RWPE1 (cell line): Measurements from ENCODE around the gene SLC6A5.

Source experiments
- CTCF ChIA-PET: fragments of 350-600 bp; sonication (Branson Sonifier 250); formaldehyde crosslinking; extraction: SDS; loops from one replicate; lab custom pipeline; 2021; lab: Yijun Ruan, JAX
- POLR2A ChIA-PET: fragments of 400-600 bp; formaldehyde crosslinking; extraction: SDS; loops from one replicate; lab custom pipeline; 2020; ENCODE audit warnings: antibody characterized with exemption; ENCODE audit not compliant: low non-redundant PET; lab: Yijun Ruan, JAX
- DNase-seq: peaks from one replicate; pipeline ENCODE4 v3.0.0; 2012; ENCODE audit warnings: low spot score
- H3K27ac ChIP-seq: fragments of 450-650 bp; 2 replicates; pipeline ENCODE4 v1.5.1; 2017
- TF ChIP-seq, protein P1 (sequence below): fragments of 450-650 bp; conservative IDR thresholded peaks from 2 replicates; pipeline ENCODE4 v1.5.1; 2017; ENCODE audit warnings: low read depth, mild to moderate bottlenecking

Gene SLC6A5

DNA sequence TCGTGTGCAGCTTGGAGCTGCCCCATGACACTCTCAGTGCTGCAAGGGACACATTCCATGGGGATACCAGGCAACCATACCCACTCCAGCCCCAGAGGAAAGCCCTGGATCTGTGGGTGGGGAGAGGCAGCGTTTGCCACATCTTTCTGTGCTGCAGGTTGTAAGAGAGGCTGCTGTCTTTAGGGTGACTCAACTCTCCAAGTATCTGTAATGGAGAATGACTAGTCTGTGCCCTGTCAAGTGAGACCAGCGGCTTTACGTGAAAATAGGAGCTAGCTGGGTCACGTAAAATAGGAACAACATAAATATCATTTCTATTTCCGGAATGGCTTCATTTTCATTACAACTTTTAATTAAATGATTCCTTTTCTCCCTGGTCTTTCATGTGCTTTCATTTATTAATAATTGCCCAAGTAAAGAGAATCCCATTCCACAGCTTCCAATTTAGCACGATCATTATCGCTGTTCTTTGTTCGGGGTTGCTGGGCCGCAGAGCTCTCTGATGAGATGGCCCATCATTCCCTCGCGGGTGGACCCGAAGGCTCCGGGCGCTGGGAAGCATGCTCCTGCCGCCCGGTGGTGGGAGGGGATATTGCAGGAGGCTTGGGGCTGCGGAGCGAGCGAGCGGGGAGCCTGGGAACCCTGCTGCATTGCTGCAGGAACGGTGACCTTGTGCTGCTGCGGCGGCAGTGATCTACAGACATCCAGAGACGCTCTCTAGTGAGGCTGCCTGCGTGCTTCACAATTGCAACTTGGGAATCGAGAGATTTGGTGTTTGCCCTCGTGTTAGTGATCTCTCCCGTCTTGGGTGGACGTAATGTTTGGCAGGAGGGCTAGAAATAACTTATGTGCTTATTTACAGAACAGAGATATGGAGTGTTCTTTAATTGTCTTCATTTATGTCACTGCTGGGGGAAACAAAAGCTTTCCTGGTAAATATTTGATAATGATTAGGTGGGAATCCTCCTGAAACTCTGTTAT is 10.6 kb downstream of the SLC6A5 start:
- DNase-seq, result peak; percentile 75
- POLR2A ChIA-PET, result no interaction called here
- no peak overlapping the region for H3K27ac ChIP-seq
- TF ChIP-seq, protein P1, sequence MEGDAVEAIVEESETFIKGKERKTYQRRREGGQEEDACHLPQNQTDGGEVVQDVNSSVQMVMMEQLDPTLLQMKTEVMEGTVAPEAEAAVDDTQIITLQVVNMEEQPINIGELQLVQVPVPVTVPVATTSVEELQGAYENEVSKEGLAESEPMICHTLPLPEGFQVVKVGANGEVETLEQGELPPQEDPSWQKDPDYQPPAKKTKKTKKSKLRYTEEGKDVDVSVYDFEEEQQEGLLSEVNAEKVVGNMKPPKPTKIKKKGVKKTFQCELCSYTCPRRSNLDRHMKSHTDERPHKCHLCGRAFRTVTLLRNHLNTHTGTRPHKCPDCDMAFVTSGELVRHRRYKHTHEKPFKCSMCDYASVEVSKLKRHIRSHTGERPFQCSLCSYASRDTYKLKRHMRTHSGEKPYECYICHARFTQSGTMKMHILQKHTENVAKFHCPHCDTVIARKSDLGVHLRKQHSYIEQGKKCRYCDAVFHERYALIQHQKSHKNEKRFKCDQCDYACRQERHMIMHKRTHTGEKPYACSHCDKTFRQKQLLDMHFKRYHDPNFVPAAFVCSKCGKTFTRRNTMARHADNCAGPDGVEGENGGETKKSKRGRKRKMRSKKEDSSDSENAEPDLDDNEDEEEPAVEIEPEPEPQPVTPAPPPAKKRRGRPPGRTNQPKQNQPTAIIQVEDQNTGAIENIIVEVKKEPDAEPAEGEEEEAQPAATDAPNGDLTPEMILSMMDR, result peak; percentile 95
- CTCF ChIA-PET, result interaction anchor here (0.6 to 2.0 kb wide), 16 partner anchors 9 to 978 kb away, joined by 3 to 14 read pairs (median 3); no protein-coding TSS in a partner anchor

DNA sequence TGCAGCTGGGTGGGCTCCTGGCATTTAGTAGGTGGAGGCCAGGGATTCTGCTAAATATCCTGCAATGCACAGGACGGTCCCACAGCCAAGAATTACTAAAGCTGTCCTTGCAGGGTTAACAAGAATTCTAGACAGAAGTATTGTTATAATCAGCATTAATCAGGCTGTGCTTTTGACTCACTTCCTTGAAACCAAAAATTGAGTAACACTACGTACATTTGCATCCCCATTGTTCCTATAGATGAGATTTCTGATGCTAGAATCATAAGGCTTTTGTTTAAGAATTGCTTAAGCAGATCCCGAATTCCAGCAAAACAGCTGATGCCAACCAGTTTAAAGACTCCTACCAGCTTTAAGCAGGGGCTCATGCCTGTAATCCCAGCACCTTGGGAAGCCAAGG is 11.4 kb downstream of the SLC6A5 start:
- TF ChIP-seq, protein P1, result no peak
- POLR2A ChIA-PET, result no interaction called here
- CTCF ChIA-PET, result interaction anchor here (0.7 to 2.0 kb wide), 8 partner anchors 8 to 1310 kb away, joined by 3 to 14 read pairs (median 3); no protein-coding TSS in a partner anchor
- no peak overlapping the region for H3K27ac ChIP-seq
- DNase-seq, result no peak

DNA sequence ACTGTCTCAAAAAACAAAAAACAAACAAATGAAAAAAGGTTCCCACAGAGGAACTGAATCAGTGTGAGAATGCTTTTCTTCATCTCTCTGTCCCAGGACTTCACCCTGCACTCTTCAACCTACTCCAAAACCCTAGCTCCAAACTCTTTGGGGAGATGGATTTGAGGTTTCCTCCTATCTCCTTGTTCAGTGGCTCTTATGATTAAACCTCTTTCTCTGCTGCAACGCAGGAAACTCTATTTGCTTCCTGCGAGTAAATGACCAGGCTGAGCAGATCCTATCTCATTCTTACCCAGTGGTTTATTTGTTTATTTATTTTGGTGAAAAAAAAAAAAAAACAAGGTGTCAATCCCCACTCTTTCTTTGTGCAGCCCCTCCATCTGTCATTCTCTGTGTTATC is 12.0 kb downstream of the SLC6A5 start:
- DNase-seq, result no peak
- POLR2A ChIA-PET, result no interaction called here
- TF ChIP-seq, protein P1, result no peak
- H3K27ac ChIP-seq, result no peak overlapping the region
- CTCF ChIA-PET, result interaction anchor here (0.7 to 0.8 kb wide), 3 partner anchors 21 to 1310 kb away, joined by 3 to 5 read pairs (median 3); no protein-coding TSS in a partner anchor

DNA sequence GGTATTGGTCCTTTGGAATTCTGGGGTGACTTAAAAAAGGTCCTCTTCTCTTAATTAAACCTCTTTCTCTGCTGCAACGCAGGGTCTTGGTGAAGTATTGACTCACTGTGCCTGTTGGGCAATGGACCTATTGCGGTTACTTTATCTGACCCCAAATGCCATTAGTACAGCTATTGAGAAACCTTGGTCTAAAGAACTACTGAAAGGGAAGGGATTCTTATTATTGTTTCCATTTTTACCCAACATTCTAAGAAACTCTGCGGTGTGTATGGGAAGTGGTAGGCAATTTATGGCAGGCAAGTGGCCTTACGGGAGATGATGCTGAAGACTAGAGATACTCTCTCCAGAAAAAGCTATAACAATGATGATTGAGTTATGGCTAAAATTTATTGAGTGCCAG is 12.5 kb downstream of the SLC6A5 start:
- DNase-seq, result no peak
- TF ChIP-seq, protein P1, result no peak
- ChIA-PET CTCF (no interaction called here), POLR2A (no interaction called here)
- H3K27ac ChIP-seq, result no peak overlapping the region

DNA sequence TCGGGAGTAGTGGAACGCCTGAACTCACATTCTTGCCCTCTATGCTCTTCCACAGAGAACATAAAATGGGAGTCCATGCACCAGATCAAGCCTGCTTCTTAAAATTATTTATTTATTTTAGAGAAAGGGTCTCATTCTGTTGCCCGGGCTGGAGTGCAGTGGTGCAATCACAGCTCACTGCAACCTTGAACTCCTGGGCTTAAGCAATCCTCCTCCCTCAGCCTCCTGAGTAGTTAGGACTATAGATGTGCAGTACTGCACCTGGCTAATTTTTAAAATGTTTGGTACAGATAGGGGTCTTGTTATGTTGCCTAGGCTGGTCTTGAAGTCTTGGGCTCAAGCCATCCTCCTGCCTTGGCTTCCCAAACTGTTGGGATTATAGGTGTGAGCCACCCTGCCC is 13.0 kb downstream of the SLC6A5 start:
- ChIA-PET CTCF (no interaction called here), POLR2A (no interaction called here)
- H3K27ac ChIP-seq, result no peak overlapping the region
- TF ChIP-seq, protein P1, result no peak
- no peak for DNase-seq

DNA sequence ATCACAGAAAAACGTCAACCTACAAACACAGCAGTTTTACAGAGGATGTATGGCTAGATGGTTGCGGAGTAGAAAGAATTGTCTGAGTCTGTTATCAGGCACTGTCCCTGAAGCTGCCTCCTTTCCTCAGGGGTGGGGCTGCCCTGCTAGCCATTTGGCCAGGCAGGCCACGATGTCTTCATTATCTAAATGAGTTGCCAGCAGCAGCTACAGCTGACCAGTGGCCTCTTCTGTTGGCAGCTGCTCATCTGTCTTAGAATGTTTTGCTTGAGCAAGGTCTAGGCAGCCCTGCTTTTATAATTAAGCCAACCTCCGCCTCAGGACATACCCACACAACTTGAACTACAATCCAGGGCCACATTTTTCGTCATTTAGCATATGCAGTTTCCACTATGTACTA is 17.5 kb downstream of the SLC6A5 start:
- no peak overlapping the region for H3K27ac ChIP-seq
- CTCF ChIA-PET, result interaction anchor here (0.5 kb wide), 1 partner anchor 124 kb away, joined by 3 read pairs; no protein-coding TSS in a partner anchor
- TF ChIP-seq, protein P1, result no peak
- POLR2A ChIA-PET, result no interaction called here
- DNase-seq, result no peak
